ENCODE measurements around the gene KRT74. TPM values are rescaled to one million over a fixed set of nuclear protein-coding genes. Genes with fewer than 3 reads are reported as not detected.

Gene KRT74
- total and polyA plus RNA-seq, 4 donors: not detected

DNA sequence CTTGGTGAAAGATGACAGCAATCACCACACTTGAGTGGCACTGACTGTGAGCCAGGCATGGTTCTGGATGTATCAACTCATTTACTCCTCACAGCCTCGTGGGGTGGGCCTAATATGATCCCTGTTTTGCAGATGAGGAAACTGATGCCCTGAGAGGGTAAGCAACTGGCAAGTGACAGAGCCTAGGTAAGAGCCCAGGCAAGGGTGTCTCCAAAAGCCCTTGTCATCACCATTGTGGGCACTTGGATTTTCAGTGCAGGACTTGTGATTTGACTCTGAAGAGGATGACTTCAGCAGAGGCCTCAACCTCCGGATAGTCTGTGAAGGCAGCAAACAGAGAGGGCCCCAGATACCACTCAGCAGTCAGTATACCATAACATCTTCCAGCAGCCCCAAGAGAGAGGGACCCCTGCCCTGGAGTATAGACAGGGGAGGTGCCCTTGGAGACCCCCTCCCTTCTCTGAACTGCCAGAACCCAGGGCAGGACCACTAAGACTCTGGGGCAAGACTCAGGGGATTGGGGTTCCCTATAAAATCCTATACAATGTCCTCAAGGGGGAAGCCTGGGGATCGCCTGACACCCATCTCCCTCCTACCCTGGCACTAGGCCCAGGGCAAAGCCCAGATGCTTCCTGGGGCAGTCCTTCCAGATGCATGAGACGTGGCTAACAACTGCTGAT is 46.4 kb downstream of the KRT74 start:
- TF ChIP-seq GABPA (IDR thresholded peaks at IDR 0.05 in 1 of 2, conservative IDR thresholded peaks at IDR 0.05 in 1 of 2) (no peak), RAD21 (IDR thresholded peaks at IDR 0.05) (no peak), EGR1 (IDR thresholded peaks at IDR 0.05; ENCODE audit: low read depth in 2 of 2) (no peak), YY1 (IDR thresholded peaks at IDR 0.05) (no peak), NR2F2 (IDR thresholded peaks at IDR 0.05) (no peak), FOXA2 (IDR thresholded peaks at IDR 0.05) (no peak), JUND (IDR thresholded peaks at IDR 0.05) (no peak), SP1 (IDR thresholded peaks at IDR 0.05) (no peak), TAF1 (conservative IDR thresholded peaks at IDR 0.05) (no peak), HNF4A (conservative IDR thresholded peaks at IDR 0.05) (no peak), FOXA1 (IDR thresholded peaks at IDR 0.05) (no peak), RXRA (IDR thresholded peaks at IDR 0.05) (no peak)
- TF ChIP-seq, protein P1, sequence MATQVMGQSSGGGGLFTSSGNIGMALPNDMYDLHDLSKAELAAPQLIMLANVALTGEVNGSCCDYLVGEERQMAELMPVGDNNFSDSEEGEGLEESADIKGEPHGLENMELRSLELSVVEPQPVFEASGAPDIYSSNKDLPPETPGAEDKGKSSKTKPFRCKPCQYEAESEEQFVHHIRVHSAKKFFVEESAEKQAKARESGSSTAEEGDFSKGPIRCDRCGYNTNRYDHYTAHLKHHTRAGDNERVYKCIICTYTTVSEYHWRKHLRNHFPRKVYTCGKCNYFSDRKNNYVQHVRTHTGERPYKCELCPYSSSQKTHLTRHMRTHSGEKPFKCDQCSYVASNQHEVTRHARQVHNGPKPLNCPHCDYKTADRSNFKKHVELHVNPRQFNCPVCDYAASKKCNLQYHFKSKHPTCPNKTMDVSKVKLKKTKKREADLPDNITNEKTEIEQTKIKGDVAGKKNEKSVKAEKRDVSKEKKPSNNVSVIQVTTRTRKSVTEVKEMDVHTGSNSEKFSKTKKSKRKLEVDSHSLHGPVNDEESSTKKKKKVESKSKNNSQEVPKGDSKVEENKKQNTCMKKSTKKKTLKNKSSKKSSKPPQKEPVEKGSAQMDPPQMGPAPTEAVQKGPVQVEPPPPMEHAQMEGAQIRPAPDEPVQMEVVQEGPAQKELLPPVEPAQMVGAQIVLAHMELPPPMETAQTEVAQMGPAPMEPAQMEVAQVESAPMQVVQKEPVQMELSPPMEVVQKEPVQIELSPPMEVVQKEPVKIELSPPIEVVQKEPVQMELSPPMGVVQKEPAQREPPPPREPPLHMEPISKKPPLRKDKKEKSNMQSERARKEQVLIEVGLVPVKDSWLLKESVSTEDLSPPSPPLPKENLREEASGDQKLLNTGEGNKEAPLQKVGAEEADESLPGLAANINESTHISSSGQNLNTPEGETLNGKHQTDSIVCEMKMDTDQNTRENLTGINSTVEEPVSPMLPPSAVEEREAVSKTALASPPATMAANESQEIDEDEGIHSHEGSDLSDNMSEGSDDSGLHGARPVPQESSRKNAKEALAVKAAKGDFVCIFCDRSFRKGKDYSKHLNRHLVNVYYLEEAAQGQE (IDR thresholded peaks at IDR 0.05): no peak
- TF ChIP-seq, protein P2, sequence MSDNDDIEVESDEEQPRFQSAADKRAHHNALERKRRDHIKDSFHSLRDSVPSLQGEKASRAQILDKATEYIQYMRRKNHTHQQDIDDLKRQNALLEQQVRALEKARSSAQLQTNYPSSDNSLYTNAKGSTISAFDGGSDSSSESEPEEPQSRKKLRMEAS (IDR thresholded peaks at IDR 0.05): no peak
- TF ChIP-seq, protein P3, sequence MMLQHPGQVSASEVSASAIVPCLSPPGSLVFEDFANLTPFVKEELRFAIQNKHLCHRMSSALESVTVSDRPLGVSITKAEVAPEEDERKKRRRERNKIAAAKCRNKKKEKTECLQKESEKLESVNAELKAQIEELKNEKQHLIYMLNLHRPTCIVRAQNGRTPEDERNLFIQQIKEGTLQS (IDR thresholded peaks at IDR 0.05): no peak
- TF ChIP-seq, protein P4, sequence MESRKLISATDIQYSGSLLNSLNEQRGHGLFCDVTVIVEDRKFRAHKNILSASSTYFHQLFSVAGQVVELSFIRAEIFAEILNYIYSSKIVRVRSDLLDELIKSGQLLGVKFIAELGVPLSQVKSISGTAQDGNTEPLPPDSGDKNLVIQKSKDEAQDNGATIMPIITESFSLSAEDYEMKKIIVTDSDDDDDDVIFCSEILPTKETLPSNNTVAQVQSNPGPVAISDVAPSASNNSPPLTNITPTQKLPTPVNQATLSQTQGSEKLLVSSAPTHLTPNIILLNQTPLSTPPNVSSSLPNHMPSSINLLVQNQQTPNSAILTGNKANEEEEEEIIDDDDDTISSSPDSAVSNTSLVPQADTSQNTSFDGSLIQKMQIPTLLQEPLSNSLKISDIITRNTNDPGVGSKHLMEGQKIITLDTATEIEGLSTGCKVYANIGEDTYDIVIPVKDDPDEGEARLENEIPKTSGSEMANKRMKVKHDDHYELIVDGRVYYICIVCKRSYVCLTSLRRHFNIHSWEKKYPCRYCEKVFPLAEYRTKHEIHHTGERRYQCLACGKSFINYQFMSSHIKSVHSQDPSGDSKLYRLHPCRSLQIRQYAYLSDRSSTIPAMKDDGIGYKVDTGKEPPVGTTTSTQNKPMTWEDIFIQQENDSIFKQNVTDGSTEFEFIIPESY (IDR thresholded peaks at IDR 0.05): no peak
- TF ChIP-seq, protein P5, sequence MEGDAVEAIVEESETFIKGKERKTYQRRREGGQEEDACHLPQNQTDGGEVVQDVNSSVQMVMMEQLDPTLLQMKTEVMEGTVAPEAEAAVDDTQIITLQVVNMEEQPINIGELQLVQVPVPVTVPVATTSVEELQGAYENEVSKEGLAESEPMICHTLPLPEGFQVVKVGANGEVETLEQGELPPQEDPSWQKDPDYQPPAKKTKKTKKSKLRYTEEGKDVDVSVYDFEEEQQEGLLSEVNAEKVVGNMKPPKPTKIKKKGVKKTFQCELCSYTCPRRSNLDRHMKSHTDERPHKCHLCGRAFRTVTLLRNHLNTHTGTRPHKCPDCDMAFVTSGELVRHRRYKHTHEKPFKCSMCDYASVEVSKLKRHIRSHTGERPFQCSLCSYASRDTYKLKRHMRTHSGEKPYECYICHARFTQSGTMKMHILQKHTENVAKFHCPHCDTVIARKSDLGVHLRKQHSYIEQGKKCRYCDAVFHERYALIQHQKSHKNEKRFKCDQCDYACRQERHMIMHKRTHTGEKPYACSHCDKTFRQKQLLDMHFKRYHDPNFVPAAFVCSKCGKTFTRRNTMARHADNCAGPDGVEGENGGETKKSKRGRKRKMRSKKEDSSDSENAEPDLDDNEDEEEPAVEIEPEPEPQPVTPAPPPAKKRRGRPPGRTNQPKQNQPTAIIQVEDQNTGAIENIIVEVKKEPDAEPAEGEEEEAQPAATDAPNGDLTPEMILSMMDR (IDR thresholded peaks at IDR 0.05; ENCODE audit: low read depth, low read length, missing input control): no peak

More for the DNA sequence above, 46.4 kb downstream of the KRT74 start:
- no peak for DNase-seq (ENCODE audit: low spot score)
- Histone ChIP-seq H3K9me3 (ENCODE audit: control insufficient read depth in 4 of 4, low read length in 3 of 4) (no peaks in the 10 kb centered on the region), H3K27ac (ENCODE audit: low read depth in 1 of 2, low read length in 2 of 2) (no peak overlapping the region), H3K4me1 (ENCODE audit: control insufficient read depth in 4 of 4, insufficient read depth in 4 of 4, low read length in 3 of 4) (no peaks in the 10 kb centered on the region), H3K4me3 (ENCODE audit: low read depth in 1 of 3, low read length in 3 of 3) (no peak overlapping the region), H3K27me3 (ENCODE audit: control insufficient read depth in 4 of 4, insufficient read depth in 4 of 4, low read length in 3 of 4) (no peaks in the 10 kb centered on the region), H3K9ac (ENCODE audit: low read depth in 1 of 2, low read length in 2 of 2) (no peak overlapping the region), H3K36me3 (ENCODE audit: control insufficient read depth in 4 of 4, insufficient read depth in 3 of 4, low read depth in 1 of 4, low read length in 3 of 4) (no peaks in the 10 kb centered on the region)
- 60% methylated on average over 4 of the region's 4 CpGs for WGBS

Data from liver (tissue), 9 donors.